Measurements from ENCODE around the gene FSCN2.

Gene FSCN2

GRCh38 chr17:81513753-81514488 lies 14.3 kb upstream of the FSCN2 start:
- DNase-seq: peak in 1 of 2 experiments; percentile 58

- no peak for DNase-seq
Observed at GRCh38 chr17:81514489-81514738, 13.8 kb upstream of the FSCN2 start.

- peak; percentile 49 to 62 for DNase-seq
Observed at GRCh38 chr17:81514739-81515529, 13.2 kb upstream of the FSCN2 start.

- no peak for DNase-seq
Observed at GRCh38 chr17:81515530-81516041, 12.6 kb upstream of the FSCN2 start.

- no peak for DNase-seq
Observed at GRCh38 chr17:81516439-81516838, 11.7 kb upstream of the FSCN2 start.

GRCh38 chr17:81517009-81517338 lies 11.2 kb upstream of the FSCN2 start:
- DNase-seq: no peak

- no peak for DNase-seq
Observed at GRCh38 chr17:81517339-81518112, 10.7 kb upstream of the FSCN2 start.

GRCh38 chr17:81518113-81518784 lies 9.9 kb upstream of the FSCN2 start:
- no peak for DNase-seq

GRCh38 chr17:81518785-81519283 lies 9.3 kb upstream of the FSCN2 start:
- no peak for DNase-seq

- DNase-seq: no peak
Observed at GRCh38 chr17:81519284-81520020, 8.7 kb upstream of the FSCN2 start.

- DNase-seq: no peak
Observed at GRCh38 chr17:81520021-81520901, 7.9 kb upstream of the FSCN2 start.

- DNase-seq: no peak
Observed at GRCh38 chr17:81522491-81523401, 5.4 kb upstream of the FSCN2 start.

GRCh38 chr17:81523402-81524038 lies 4.7 kb upstream of the FSCN2 start:
- DNase-seq: no peak

- DNase-seq: no peak
Observed at GRCh38 chr17:81524039-81524864, 3.9 kb upstream of the FSCN2 start.

- no peak for DNase-seq
Observed at GRCh38 chr17:81524865-81525159, 3.4 kb upstream of the FSCN2 start.

GRCh38 chr17:81526662-81527571 lies 1.3 kb upstream of the FSCN2 start:
- no peak for DNase-seq

- DNase-seq: no peak
Observed at GRCh38 chr17:81528384-81528650, 140 bp downstream of the FSCN2 start.
